Stimulated activated naive CD8-positive, alpha-beta T cell treated with anti-CD3 and anti-CD28 coated beads, Interleukin-15, amount 100 ng/mL, for 72 hours (primary cell): Measurements from ENCODE around the gene SGMS1.
"Not testable (repeated sequence)": the region's sequence is repeated elsewhere in the genome, so short reads cannot be mapped to it uniquely, and the experiment has no call there.

Experiments
- ATAC-seq: fragments of 150-1000 bp; cut with Tn5 transposase; 2 replicates; pipeline ENCODE4 v1.10.0; 2021; ENCODE audit warnings: mild to moderate bottlenecking, moderate library complexity
- DNase-seq, 2 donors: peaks; one replicate each; pipeline ENCODE4 v3.0.0; 2021 to 2022
- H3K27ac Mint-ChIP-seq, 2 donors: one replicate each; pipeline ENCODE4 v1.8.0; 2022; ENCODE audit warnings: mild to moderate bottlenecking in 2 of 2, mixed read lengths in 2 of 2, moderate library complexity in 2 of 2
- H3K27me3 Mint-ChIP-seq: one replicate; pipeline ENCODE4 v1.8.0; 2022; ENCODE audit warnings: mixed read lengths
- H3K4me1 Mint-ChIP-seq: one replicate; pipeline ENCODE4 v1.8.0; 2022; ENCODE audit warnings: mild to moderate bottlenecking, mixed read lengths
- H3K4me3 Mint-ChIP-seq, 2 donors: one replicate each; pipeline ENCODE4 v1.8.0; 2022; ENCODE audit warnings: mild to moderate bottlenecking in 2 of 2, mixed read lengths in 2 of 2, moderate library complexity in 1 of 2
- H3K9me3 Mint-ChIP-seq, 2 donors: one replicate each; pipeline ENCODE4 v1.8.0; 2022; ENCODE audit warnings: mixed read lengths in 2 of 2

SGMS1 gene

GRCh38 chr10:50512214-50512595, 111.6 kb downstream of the SGMS1 start:
- Mint-ChIP-seq H3K27ac (no peak overlapping the region), H3K4me1 (peaks cover 79% of the 10 kb centered on the region), H3K4me3 (peak overlapping the region; percentile 3 to 8), H3K27me3 (no peaks in the 10 kb centered on the region), H3K9me3 (no peaks in the 10 kb centered on the region)
- DNase-seq (no peak), ATAC-seq (no peak)

GRCh38 chr10:50511492-50512213, 112.1 kb downstream of the SGMS1 start:
- Mint-ChIP-seq H3K27ac (peak overlapping the region in 1 of 2 donors; percentile 47), H3K27me3 (no peaks in the 10 kb centered on the region), H3K4me1 (peaks cover 80% of the 10 kb centered on the region), H3K9me3 (no peaks in the 10 kb centered on the region), H3K4me3 (peak overlapping the region; percentile 3 to 8)
- ATAC-seq (peak; percentile 70), DNase-seq (peak in 1 of 2 donors; percentile 28)

DNA sequence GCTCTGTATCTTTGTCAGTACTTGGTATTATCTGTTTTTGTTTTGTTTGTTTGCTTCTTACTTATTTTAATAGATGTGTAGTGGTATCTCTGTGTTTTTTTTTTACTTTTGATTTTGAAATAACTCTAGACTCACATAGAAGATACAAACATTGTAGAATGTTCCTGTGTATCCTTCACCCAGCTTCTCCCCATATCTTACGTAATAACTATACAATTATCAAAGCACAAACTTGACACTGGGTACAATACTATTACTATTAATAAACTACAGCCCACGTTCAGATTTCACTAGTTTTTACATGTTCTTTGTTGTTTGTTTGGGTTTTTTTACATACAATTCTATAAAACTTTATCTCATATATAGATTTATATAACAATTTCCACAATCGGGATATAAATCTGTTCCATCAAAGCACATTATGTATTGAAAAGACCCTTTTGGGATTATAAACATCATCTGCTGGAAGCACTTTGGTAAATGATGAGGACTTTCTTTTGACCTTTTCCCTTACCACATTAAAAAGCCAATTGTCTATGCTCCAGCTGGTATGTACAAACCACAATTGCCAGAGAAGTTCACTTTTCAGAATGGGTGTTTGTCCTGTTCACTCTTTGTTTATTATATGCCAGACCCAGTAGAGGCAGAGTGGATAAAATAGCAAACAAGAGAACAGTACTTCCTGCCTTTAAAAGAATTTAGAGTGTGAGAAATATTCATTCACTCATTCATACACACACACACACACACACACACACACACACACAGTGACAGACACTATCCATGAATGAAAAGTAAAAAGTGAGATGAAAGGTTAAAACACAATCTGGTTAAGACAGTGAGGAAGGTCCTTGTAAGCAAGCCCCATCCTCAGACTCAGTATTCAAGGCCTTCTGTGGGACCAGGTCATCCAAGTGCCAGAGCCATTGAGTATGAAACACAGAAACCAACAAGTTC, 113.0 kb downstream of the SGMS1 start:
- Mint-ChIP-seq H3K4me1 (peaks cover 89% of the 10 kb centered on the region), H3K9me3 (no peaks in the 10 kb centered on the region), H3K27me3 (no peaks in the 10 kb centered on the region), H3K27ac (no peak overlapping the region), H3K4me3 (no peak overlapping the region)
- no peak for ATAC-seq
- no peak for DNase-seq

DNA sequence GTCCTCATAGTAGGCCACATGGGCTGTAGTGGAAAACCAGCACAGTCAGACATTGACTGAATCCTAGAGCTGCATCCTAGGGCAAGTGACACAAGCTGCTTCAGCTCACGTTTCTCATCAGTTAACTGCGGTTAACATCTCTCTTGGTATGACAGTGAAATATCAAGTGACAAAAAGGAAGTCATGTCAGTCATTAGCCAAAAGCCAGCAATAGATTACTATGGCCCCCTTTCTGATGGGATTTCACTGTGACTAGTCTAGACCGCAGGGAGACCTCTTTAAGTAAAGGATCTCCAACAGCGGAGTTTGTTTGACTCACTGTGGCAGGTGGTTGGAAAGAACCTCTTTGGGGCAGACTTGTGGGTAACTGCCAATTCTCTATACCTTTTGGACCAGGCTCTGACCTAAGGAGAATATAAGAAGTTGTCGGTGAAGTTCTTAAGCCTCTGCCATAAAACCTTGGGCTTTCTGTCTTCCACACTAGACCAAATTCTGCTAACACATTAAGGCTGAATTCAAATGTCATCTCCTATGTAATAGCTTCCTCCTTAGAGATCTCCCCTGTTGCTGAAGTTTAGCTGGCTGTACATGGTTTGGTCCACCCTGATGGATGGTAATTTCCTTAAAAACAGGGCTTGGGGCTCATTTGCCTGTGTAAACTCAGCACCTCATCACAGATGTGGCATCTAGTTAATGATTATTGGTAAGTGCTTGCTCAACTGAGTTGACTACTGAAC, 115.3 kb downstream of the SGMS1 start:
- Mint-ChIP-seq H3K4me3 (no peak overlapping the region), H3K9me3 (no peaks in the 10 kb centered on the region), H3K27me3 (no peaks in the 10 kb centered on the region), H3K4me1 (peaks cover 81% of the 10 kb centered on the region), H3K27ac (no peak overlapping the region)
- peak in 1 of 2 donors; percentile 60 for DNase-seq
- ATAC-seq = peak; percentile 85

DNA sequence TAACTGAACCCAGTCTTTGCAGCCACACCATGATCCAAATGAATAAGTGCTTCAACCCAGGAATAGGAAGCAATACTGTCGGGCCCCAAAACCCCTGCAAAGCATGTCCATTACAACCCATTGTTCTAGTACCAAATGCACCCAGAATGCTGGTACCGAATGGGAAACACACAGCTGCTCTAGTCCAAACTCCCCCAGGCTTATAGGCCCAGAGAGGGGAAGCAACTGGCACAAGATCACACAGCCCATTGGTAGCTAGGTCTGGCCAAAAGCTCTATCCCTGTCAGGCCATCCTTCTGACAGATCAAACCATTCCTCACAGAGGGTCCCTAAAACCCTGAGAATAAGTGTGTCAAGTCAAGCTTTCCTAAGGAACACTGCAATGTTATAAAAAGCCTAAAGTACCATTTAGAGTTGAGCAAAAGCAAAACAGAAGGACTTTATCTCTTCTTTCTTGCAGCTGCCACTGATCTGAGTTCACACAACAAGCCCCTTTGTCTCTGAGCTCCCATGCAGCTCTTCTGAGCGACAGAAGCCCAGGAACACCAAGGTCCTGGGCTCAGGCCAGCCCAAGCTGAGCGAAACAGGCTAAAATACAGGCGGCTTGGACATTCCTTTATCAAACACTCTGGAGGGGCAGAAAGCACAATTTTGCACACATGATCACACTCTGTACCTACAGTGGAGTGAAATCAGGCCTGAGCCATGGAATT, 116.7 kb downstream of the SGMS1 start:
- DNase-seq = no peak
- Mint-ChIP-seq H3K27me3 (no peaks in the 10 kb centered on the region), H3K9me3 (no peaks in the 10 kb centered on the region), H3K4me3 (no peak overlapping the region), H3K27ac (no peak overlapping the region), H3K4me1 (peaks cover 81% of the 10 kb centered on the region)
- no peak for ATAC-seq

GRCh38 chr10:50504389-50504788, 119.4 kb downstream of the SGMS1 start:
- DNase-seq (no peak), ATAC-seq (no peak)
- H3K27ac Mint-ChIP-seq = no peak overlapping the region
- H3K27me3 Mint-ChIP-seq = no peaks in the 10 kb centered on the region
- H3K9me3 Mint-ChIP-seq = no peaks in the 10 kb centered on the region
- H3K4me1 Mint-ChIP-seq = peaks cover 68% of the 10 kb centered on the region
- H3K4me3 Mint-ChIP-seq = no peak overlapping the region

- no peak for ATAC-seq
- no peaks in the 10 kb centered on the region for H3K27me3 Mint-ChIP-seq
- H3K4me1 Mint-ChIP-seq = peaks cover 63% of the 10 kb centered on the region
- no peak for DNase-seq
- no peaks in the 10 kb centered on the region for H3K9me3 Mint-ChIP-seq
- H3K4me3 Mint-ChIP-seq = no peak overlapping the region
- H3K27ac Mint-ChIP-seq = peak overlapping the region; percentile 13 to 74
Measured at GRCh38 chr10:50503661-50504320, 120.0 kb downstream of the SGMS1 start.

- not testable (repeated sequence) for DNase-seq, H3K9me3 Mint-ChIP-seq, ATAC-seq, H3K27ac Mint-ChIP-seq, H3K27me3 Mint-ChIP-seq
- Mint-ChIP-seq H3K4me1 (peaks cover 57% of the 10 kb centered on the region), H3K4me3 (peak overlapping the region in 1 of 2 donors; percentile 25)
Measured at GRCh38 chr10:50503156-50503555, 120.6 kb downstream of the SGMS1 start.

DNA sequence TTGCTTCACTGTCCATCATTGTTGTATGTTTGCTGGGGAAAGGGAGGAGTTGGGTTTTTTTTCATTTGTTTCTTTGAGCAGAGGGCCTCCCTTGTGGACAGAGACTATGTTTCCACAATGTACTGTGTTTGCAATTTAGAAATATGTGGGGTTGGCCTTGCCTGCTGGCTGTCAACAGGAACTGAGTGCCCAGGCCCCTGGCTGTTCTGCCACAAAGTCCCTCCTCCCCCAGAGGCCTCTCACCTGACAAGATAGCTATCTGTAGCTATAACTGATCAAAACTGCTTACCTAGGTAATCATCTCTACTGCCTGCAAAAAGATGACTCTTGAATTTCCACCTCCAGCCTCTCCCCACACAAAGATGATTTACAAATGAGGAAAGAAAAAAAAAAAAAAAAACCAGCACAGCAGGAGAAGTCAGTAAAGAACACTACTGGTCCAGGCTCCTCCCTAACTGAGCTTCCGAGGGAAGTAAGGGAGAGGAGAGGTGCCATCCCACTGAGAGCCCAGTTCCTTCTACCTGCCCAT, 121.8 kb downstream of the SGMS1 start:
- Mint-ChIP-seq H3K27me3 (no peaks in the 10 kb centered on the region), H3K27ac (peak overlapping the region in 1 of 2 donors; percentile 67), H3K4me3 (peak overlapping the region; percentile 53 to 54), H3K4me1 (peaks cover 59% of the 10 kb centered on the region), H3K9me3 (no peaks in the 10 kb centered on the region)
- peak; percentile 70 for ATAC-seq
- DNase-seq = peak in 1 of 2 donors; percentile 34

DNA sequence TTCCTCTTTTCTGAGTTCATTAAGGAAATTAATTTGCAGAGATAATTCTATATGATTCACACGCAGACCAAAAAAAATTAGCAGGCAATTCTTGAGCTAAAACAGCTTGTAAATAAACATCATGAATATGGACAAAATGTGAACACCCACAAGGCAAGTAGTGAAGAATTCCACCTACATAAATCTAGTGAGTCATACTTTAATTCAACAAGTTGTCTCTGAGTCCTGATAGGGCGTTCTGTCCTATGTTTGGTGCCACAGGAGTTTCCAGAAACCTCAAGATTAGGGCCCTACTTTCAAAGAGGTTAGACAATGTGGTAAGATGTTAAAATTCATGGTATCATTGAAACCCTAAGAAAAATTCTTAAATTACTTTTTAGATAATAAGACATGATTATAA, 122.3 kb downstream of the SGMS1 start:
- peaks cover 59% of the 10 kb centered on the region for H3K4me1 Mint-ChIP-seq
- no peak overlapping the region for H3K27ac Mint-ChIP-seq
- H3K4me3 Mint-ChIP-seq = no peak overlapping the region
- H3K27me3 Mint-ChIP-seq = no peaks in the 10 kb centered on the region
- H3K9me3 Mint-ChIP-seq = no peaks in the 10 kb centered on the region
- ATAC-seq (peak; percentile 45), DNase-seq (no peak)

- Mint-ChIP-seq H3K4me1 (peaks cover 54% of the 10 kb centered on the region), H3K27ac (no peak overlapping the region), H3K27me3 (no peaks in the 10 kb centered on the region), H3K4me3 (no peak overlapping the region), H3K9me3 (peaks cover 0 to 7% of the 10 kb centered on the region in 2 donors)
- DNase-seq (no peak), ATAC-seq (no peak)
Measured at GRCh38 chr10:50498465-50498864, 125.3 kb downstream of the SGMS1 start.

GRCh38 chr10:50497758-50498157, 126.0 kb downstream of the SGMS1 start:
- DNase-seq = no peak
- H3K9me3 Mint-ChIP-seq = peaks cover 0 to 7% of the 10 kb centered on the region in 2 donors
- peak; percentile 93 for ATAC-seq
- peaks cover 54% of the 10 kb centered on the region for H3K4me1 Mint-ChIP-seq
- no peaks in the 10 kb centered on the region for H3K27me3 Mint-ChIP-seq
- peak overlapping the region; percentile 31 to 60 for H3K4me3 Mint-ChIP-seq
- peak overlapping the region in 1 of 2 donors; percentile 89 for H3K27ac Mint-ChIP-seq

GRCh38 chr10:50496228-50496627, 127.5 kb downstream of the SGMS1 start:
- Mint-ChIP-seq H3K27me3 (no peaks in the 10 kb centered on the region), H3K4me1 (peaks cover 38% of the 10 kb centered on the region), H3K4me3 (no peak overlapping the region), H3K27ac (no peak overlapping the region), H3K9me3 (peaks cover 7 to 11% of the 10 kb centered on the region in 2 donors)
- ATAC-seq (no peak), DNase-seq (no peak)

GRCh38 chr10:50490241-50490640, 133.5 kb downstream of the SGMS1 start:
- H3K4me1 Mint-ChIP-seq = peaks cover 23% of the 10 kb centered on the region
- DNase-seq = no peak
- ATAC-seq = no peak
- peaks cover 19 to 27% of the 10 kb centered on the region in 2 donors for H3K9me3 Mint-ChIP-seq
- no peak overlapping the region for H3K4me3 Mint-ChIP-seq
- no peaks in the 10 kb centered on the region for H3K27me3 Mint-ChIP-seq
- no peak overlapping the region for H3K27ac Mint-ChIP-seq
